GM19372 (cell line): ENCODE data around the gene NECAB3.

ENCODE experiments used
- ATAC-seq: cut with Tn5 transposase; IDR thresholded peaks from one replicate; pipeline ENCODE4 v1.9.1; 2021; ENCODE audit warnings: mild to moderate bottlenecking, low read depth, moderate library complexity; ENCODE audit not compliant: unreplicated experiment

The NECAB3 gene

DNA sequence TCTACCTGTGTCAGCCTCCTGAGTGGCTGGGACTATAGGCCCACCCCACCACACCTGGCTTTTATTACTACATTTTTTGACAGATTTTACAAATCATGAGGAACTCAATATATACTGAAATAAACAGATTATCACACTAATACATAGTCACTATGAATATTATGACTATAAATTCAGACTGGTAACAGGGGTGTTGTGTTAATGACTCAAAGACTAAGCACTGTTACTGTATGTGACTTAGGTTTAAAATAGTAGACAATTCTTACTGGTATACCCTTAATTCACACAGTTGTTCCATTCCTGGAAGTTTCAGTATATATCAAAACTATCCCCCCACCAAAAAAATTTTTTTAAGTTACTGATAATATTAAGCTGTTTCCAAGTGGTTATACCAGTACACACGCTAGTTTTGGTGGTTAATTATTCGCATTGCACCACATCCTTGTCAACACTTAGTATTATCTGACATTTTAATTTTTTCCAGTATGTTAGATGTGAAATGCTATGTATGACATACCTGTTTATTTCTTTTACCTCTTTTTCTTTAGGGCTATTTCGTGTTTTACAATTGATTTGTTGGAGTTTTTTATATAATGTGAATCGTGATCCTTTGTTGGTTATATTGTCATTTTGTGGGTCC lies 46.5 kb downstream of the NECAB3 start:
- ATAC-seq: no peak

DNA sequence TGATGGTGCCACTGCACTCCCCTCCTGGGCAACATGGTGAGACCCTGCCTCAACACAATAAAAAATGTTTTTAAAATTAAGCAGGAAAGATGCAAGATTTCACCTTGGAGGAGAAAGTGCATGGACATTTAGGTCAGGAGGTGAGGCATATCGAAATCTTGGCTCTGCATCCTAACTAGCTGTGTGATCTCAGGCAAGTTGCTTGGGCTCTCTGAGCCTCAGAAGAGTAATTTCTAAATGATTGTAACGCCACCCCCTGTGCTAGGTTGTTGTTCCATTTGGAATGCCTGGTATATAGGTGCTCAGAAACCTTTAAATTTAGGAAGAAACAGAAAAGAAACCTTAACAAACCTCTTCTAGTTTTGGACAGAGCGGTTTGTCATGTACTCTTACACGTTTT lies 48.0 kb downstream of the NECAB3 start:
- ATAC-seq: no peak

DNA sequence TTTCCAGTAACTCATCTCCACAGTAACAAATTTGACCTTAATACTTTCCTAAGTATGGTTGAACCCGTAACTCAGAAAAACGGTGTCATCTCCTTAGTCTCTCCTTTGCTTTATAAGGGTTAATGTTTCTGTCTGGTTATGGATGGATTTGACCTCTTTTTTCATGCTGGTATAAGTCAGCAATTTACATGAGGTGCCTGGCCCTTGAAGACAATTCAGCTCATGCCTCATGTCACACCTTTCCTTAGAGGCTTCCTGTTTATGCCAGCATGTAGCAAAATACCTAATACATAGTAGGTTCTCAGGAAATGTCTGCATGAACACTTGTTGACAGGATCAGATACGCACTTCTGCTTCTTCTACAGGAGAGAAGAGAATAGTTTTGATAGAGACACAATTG lies 49.8 kb downstream of the NECAB3 start:
- ATAC-seq: no peak

DNA sequence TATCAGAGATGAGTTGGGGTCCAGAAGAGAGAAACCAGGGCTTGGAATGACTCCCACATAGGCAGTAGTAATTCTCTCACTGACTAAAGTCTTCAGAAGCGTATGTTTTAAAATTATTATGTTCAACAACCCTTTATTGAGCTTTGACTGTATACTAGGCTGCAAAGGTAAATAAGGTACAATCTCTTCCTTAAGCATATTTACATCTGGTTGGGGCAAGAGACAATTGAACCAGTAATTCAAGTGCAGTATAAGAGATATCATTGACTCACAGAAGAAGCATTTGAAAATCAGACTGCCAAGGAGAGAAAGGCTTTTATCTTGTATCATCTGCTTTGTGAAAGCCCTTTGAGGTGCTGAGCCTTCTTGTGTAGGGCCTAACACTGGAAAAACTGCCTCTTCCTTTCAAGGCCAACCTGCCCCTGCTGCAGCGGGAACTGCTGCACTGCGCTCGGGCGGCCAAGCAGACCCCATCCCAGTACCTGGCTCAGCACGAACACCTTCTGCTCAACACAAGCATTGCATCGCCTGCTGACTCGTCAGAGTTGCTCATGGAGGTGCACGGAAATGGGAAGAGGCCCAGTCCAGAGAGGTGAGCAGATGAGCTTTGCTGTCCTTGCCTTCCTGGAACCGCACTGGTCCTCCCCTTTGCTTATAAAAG lies 51.4 kb downstream of the NECAB3 start:
- ATAC-seq: no peak

- ATAC-seq: no peak
Measured at GRCh38 chr20:33621717-33622400, 52.4 kb downstream of the NECAB3 start.

DNA sequence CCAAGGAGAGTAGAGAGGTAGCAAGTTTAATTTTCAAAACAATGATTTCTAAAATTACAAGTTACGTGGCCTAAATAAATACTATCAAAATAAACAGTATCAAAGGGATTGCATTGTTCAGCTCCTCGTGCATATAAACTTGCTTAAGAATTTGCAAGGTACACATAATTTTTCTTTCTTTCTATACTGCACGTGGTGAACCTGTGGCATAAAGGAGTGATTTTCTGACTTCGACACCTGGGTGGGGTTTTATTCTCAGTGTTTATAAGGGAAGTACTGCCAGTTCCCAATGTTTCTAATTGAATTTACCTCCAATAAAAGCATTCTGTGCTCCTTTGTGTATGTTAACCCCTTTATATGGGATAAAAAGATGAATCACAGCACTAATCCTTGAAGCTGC lies 62.2 kb downstream of the NECAB3 start:
- no peak for ATAC-seq

DNA sequence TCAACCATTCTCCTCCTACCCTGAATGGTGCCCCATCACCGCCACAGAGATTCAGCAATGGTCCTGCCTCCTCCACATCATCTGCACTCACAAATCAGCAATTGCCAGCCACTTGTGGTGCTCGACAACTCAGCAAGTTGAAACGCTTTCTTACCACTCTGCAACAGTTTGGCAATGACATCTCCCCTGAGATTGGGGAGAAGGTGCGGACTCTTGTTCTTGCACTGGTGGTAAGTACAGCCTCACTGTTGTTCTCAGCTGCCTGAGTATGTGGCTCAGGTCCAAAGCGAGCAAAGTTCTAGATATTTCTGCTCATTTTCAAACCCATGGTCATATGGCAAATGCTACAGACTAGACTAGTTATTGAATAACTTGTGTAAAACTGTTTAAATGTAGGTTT lies 63.1 kb downstream of the NECAB3 start:
- no peak for ATAC-seq

DNA sequence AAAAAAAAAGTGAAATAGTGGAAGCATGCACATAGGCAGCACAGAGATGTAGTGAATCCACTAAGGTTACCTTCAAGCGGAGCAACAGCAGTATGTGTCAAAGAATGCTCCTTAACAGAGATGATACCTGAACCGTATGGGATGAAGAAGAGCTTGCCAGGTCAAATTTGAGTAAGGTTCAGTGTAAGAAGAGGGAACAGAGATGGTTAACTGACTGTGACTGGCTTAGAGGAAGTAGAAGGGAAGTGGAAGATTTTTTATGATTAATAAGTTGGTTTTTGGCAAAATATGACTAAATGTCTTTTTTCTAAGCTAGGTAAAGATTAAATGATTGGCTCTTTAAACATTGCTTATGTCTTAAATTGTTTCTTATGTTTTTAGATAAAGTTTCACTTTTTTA lies 64.7 kb downstream of the NECAB3 start:
- ATAC-seq: no peak
